Stimulated activated naive CD8-positive, alpha-beta T cell treated with anti-CD3 and anti-CD28 coated beads, Interleukin-15, amount 100 ng/mL, for 72 hours (primary cell): ENCODE results near the gene IFFO2.
A peak's percentile ranks its signal among the peaks of the same experiment; 100 is the strongest.

ENCODE experiments used
- ATAC-seq: fragments of 150-1000 bp; cut with Tn5 transposase; 2 replicates; pipeline ENCODE4 v1.10.0; 2021; ENCODE audit warnings: mild to moderate bottlenecking, moderate library complexity
- DNase-seq, 2 donors: peaks; one replicate each; pipeline ENCODE4 v3.0.0; 2021 to 2022
- H3K27ac Mint-ChIP-seq, 2 donors: one replicate each; pipeline ENCODE4 v1.8.0; 2022; ENCODE audit warnings: mild to moderate bottlenecking in 2 of 2, mixed read lengths in 2 of 2, moderate library complexity in 2 of 2
- H3K27me3 Mint-ChIP-seq: one replicate; pipeline ENCODE4 v1.8.0; 2022; ENCODE audit warnings: mixed read lengths
- H3K4me1 Mint-ChIP-seq: one replicate; pipeline ENCODE4 v1.8.0; 2022; ENCODE audit warnings: mild to moderate bottlenecking, mixed read lengths
- H3K4me3 Mint-ChIP-seq, 2 donors: one replicate each; pipeline ENCODE4 v1.8.0; 2022; ENCODE audit warnings: mild to moderate bottlenecking in 2 of 2, mixed read lengths in 2 of 2, moderate library complexity in 1 of 2
- H3K9me3 Mint-ChIP-seq, 2 donors: one replicate each; pipeline ENCODE4 v1.8.0; 2022; ENCODE audit warnings: mixed read lengths in 2 of 2

IFFO2 gene

GRCh38 chr1:18948048-18948912 lies 8.2 kb downstream of the IFFO2 start:
- Mint-ChIP-seq H3K4me3 (peak overlapping the region; percentile 84 to 91), H3K27me3 (no peaks in the 10 kb centered on the region), H3K4me1 (peaks cover 98% of the 10 kb centered on the region), H3K27ac (peak overlapping the region in 1 of 2 donors; percentile 77), H3K9me3 (no peaks in the 10 kb centered on the region)
- peak in 1 of 2 donors; percentile 43 for DNase-seq
- peak; percentile 17 for ATAC-seq

- peak overlapping the region; percentile 11 to 91 for H3K4me3 Mint-ChIP-seq
- H3K27ac Mint-ChIP-seq, result no peak overlapping the region
- no peak for ATAC-seq
- DNase-seq, result no peak
- peaks cover 91% of the 10 kb centered on the region for H3K4me1 Mint-ChIP-seq
- no peaks in the 10 kb centered on the region for H3K9me3 Mint-ChIP-seq
- H3K27me3 Mint-ChIP-seq, result no peaks in the 10 kb centered on the region
Measured at GRCh38 chr1:18947570-18947969, 8.9 kb downstream of the IFFO2 start.

- peak overlapping the region in 1 of 2 donors; percentile 10 for H3K4me3 Mint-ChIP-seq
- H3K4me1 Mint-ChIP-seq, result peaks cover 87% of the 10 kb centered on the region
- H3K27me3 Mint-ChIP-seq, result no peaks in the 10 kb centered on the region
- DNase-seq, result no peak
- peak overlapping the region; percentile 19 to 57 for H3K27ac Mint-ChIP-seq
- H3K9me3 Mint-ChIP-seq, result no peaks in the 10 kb centered on the region
- ATAC-seq, result no peak
Measured at GRCh38 chr1:18946550-18947381, 9.7 kb downstream of the IFFO2 start.

GRCh38 chr1:18945401-18945849 lies 11.1 kb downstream of the IFFO2 start:
- no peaks in the 10 kb centered on the region for H3K9me3 Mint-ChIP-seq
- H3K4me1 Mint-ChIP-seq, result peaks cover 86% of the 10 kb centered on the region
- peak overlapping the region; percentile 15 to 59 for H3K27ac Mint-ChIP-seq
- no peaks in the 10 kb centered on the region for H3K27me3 Mint-ChIP-seq
- DNase-seq (no peak), ATAC-seq (no peak)
- H3K4me3 Mint-ChIP-seq, result no peak overlapping the region

GRCh38 chr1:18944810-18945209 lies 11.7 kb downstream of the IFFO2 start:
- H3K27ac Mint-ChIP-seq, result peak overlapping the region in 1 of 2 donors; percentile 89

GRCh38 chr1:18943914-18944572 lies 12.4 kb downstream of the IFFO2 start:
- H3K9me3 Mint-ChIP-seq, result no peaks in the 10 kb centered on the region
- H3K4me1 Mint-ChIP-seq, result peaks cover 83% of the 10 kb centered on the region
- no peaks in the 10 kb centered on the region for H3K27me3 Mint-ChIP-seq
- DNase-seq, result no peak
- no peak overlapping the region for H3K4me3 Mint-ChIP-seq
- no peak for ATAC-seq
- H3K27ac Mint-ChIP-seq, result no peak overlapping the region

More at GRCh38 chr1:18944810-18945209, 11.7 kb downstream of the IFFO2 start:
- no peak overlapping the region for H3K4me3 Mint-ChIP-seq
- H3K27me3 Mint-ChIP-seq, result no peaks in the 10 kb centered on the region
- H3K4me1 Mint-ChIP-seq, result peaks cover 86% of the 10 kb centered on the region
- ATAC-seq, result no peak
- no peaks in the 10 kb centered on the region for H3K9me3 Mint-ChIP-seq
- no peak for DNase-seq

- H3K27ac Mint-ChIP-seq, result no peak overlapping the region
Measured at GRCh38 chr1:18943162-18943561, 13.3 kb downstream of the IFFO2 start.

GRCh38 chr1:18942340-18942739 lies 14.1 kb downstream of the IFFO2 start:
- ATAC-seq (no peak), DNase-seq (no peak)
- H3K9me3 Mint-ChIP-seq, result no peaks in the 10 kb centered on the region
- no peaks in the 10 kb centered on the region for H3K27me3 Mint-ChIP-seq
- no peak overlapping the region for H3K4me3 Mint-ChIP-seq
- H3K27ac Mint-ChIP-seq, result no peak overlapping the region
- peaks cover 76% of the 10 kb centered on the region for H3K4me1 Mint-ChIP-seq

More at GRCh38 chr1:18943162-18943561, 13.3 kb downstream of the IFFO2 start:
- Mint-ChIP-seq H3K4me1 (peaks cover 76% of the 10 kb centered on the region), H3K4me3 (no peak overlapping the region), H3K27me3 (no peaks in the 10 kb centered on the region), H3K9me3 (no peaks in the 10 kb centered on the region)
- DNase-seq, result no peak
- ATAC-seq, result no peak

- Mint-ChIP-seq H3K4me3 (no peak overlapping the region), H3K27ac (no peak overlapping the region), H3K9me3 (no peaks in the 10 kb centered on the region), H3K4me1 (peaks cover 76% of the 10 kb centered on the region), H3K27me3 (no peaks in the 10 kb centered on the region)
- no peak for ATAC-seq
- DNase-seq, result no peak
Measured at GRCh38 chr1:18941221-18942141, 15.0 kb downstream of the IFFO2 start.

GRCh38 chr1:18940303-18941020 lies 16.0 kb downstream of the IFFO2 start:
- Mint-ChIP-seq H3K4me3 (no peak overlapping the region), H3K9me3 (no peaks in the 10 kb centered on the region), H3K27ac (no peak overlapping the region), H3K27me3 (no peaks in the 10 kb centered on the region), H3K4me1 (peaks cover 78% of the 10 kb centered on the region)
- ATAC-seq, result no peak
- DNase-seq, result no peak

GRCh38 chr1:18939398-18940302 lies 16.8 kb downstream of the IFFO2 start:
- peak overlapping the region; percentile 57 to 76 for H3K27ac Mint-ChIP-seq
- H3K27me3 Mint-ChIP-seq, result no peaks in the 10 kb centered on the region
- ATAC-seq, result no peak
- H3K9me3 Mint-ChIP-seq, result no peaks in the 10 kb centered on the region
- peaks cover 78% of the 10 kb centered on the region for H3K4me1 Mint-ChIP-seq
- no peak for DNase-seq
- H3K4me3 Mint-ChIP-seq, result no peak overlapping the region

- DNase-seq (no peak), ATAC-seq (no peak)
- no peak overlapping the region for H3K27ac Mint-ChIP-seq
- no peaks in the 10 kb centered on the region for H3K27me3 Mint-ChIP-seq
- H3K9me3 Mint-ChIP-seq, result no peaks in the 10 kb centered on the region
- no peak overlapping the region for H3K4me3 Mint-ChIP-seq
- peaks cover 78% of the 10 kb centered on the region for H3K4me1 Mint-ChIP-seq
Measured at GRCh38 chr1:18938707-18939070, 17.8 kb downstream of the IFFO2 start.

GRCh38 chr1:18938008-18938706 lies 18.3 kb downstream of the IFFO2 start:
- H3K27ac Mint-ChIP-seq, result no peak overlapping the region
- no peak for DNase-seq
- no peaks in the 10 kb centered on the region for H3K27me3 Mint-ChIP-seq
- peaks cover 79% of the 10 kb centered on the region for H3K4me1 Mint-ChIP-seq
- H3K9me3 Mint-ChIP-seq, result no peaks in the 10 kb centered on the region
- no peak for ATAC-seq
- no peak overlapping the region for H3K4me3 Mint-ChIP-seq
